Dermis blood vessel endothelial cell (primary cell): ENCODE measurements around the gene MED16. TPM values are rescaled to one million over a fixed set of nuclear protein-coding genes. Genes with fewer than 3 reads are reported as not detected.
"Not testable (repeated sequence)": the region's sequence is repeated elsewhere in the genome, so short reads cannot be mapped to it uniquely, and the experiment has no call there.

Experiments
- DNase-seq: peaks from one replicate; pipeline ENCODE4 v3.0.0; 2010
- total RNA-seq: library from RNA; depleted of rRNA; stranded (reverse); fragments of >200 nt; gene quantifications from 2 replicates; pipeline ENCODE4 v1.2.3, GENCODE V29; 2014

Gene MED16
- total RNA-seq, 1 donor from 2014 or later: 40.5 TPM

DNA sequence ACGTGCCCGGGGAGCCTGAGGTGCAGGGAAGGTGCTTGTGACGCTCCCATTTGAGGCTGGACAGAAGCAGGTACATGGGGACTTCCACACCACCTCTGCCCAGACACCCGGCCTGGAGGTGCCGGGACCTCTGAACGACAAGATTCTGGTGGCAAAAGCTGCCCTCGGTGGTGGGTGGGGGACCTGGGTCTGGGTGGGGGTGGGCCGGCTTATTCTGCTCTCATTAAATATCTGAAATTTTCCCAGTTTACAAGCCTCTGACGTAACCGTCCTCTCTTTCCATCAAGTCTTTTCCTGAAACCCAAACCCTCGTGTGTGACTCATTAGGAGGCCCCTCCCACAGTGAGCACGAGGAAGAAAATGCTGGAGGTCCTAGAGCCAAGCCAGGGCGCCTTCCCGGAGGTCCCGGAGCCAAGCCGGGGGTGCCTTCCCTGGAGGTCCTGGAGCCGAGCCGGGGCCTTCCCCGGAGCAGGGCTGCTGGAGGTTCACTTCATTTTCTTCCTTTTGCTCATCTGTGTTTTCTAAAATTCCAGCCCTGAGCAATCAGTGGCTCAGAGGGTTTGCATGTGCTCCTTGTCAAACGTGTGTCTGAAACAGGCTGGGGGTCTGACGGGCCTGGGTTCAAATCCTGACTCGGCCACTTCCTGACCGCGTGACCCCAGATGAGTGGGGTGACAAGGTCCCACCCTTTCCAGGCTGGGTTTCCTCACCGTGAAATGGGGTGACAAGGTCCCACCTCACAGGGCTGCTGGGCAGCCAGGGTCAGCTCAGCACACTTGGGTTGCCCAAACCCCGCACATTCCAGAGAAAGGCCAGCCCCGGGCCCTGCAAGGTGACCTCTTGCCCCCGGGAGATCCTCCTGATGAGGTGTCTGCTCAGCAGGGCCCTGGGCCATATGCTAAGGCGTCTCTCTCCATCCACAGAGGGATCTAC lies 23.5 kb downstream of the MED16 start:
- peak; percentile 90 for DNase-seq

DNA sequence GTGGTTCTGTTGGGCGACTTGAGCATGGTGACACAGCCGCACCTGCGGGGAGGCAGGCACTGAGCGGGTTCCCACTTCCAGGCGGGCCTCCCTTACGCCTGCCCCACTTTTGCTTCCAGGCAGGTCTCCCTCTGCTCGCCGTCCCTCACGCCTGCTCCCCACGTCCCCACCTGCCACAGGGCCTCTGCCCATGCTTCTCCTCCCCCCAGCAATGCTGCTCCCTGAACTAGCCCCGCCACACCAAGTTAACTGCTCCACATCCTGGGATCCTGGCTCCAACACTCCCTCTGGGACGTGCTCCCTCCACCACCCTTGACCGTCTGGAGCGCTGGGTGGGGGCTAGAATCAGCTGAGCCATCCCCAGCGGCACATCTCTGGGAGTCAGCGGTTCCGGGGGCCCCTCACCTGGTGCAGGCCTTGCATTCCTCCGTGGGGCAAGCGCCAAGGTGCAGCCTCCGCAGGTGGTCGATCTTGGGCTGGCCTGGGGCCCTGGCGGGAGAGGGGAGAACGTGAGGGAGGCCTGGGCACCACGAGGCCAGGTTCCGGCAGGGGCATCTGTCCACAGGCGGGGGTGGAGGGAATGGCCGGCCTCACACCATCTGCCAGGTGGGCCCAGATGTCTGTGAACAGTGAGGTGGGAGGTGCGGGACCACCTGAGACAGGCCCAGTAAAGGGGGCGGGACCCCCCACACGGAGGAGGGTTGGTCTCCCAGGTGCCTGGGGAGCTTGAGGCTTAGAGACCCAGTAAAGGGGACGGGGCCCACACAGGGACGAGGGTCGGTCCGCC lies 24.3 kb downstream of the MED16 start:
- DNase-seq: no peak

DNA sequence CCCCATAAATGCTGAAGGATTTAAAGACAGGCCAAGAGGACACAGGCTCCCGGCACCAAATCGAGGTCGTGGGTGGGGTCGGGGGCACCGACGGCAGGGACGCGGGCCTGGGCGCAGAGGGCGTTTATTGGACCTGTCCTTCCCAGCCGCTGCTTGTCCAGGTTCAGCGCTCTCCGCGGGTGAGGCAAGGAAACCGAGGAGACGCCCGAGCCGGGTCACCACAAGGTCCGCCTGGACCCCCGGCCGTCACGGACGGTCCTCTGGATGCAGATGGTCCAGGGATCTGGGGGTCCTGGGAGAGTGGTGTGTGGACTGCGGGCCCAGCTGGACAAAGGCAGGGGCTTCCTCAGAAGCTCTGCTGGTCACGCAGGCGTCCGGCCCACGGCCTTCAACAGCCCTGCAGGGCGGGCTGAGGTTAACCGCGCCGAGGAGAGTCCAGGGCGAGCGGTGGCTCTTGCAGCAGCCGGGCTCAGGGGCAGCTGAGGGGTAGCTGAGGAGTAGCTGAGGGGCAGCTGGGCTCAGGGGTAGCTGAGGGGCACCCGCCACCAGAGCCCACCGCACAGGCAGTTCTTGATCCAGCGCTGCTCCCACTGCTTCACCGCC lies 25.0 kb downstream of the MED16 start:
- no peak for DNase-seq

DNA sequence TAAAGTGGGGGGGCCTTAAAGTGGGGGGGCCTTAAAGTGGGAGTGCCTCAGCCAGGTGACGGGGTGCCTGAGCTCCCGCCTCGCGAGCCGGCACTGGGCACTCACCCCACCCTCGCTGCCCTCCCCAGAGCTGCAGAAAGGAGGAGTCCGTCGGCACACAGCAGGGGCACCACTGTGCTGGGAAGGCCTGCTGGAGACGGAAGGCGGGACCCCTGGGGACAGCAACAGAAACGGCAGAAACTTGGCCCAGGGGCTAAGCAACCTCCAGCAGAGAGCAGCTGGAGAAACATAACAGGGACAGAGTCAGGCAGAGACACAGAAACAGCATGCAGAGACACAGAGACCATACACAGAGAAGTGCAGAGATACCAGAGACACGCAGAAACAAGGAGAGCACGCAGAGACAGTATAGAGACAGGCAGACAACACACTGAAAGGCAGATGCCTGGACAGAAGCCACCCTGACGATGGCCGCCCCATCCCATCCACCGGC lies 25.6 kb downstream of the MED16 start:
- no peak for DNase-seq

DNA sequence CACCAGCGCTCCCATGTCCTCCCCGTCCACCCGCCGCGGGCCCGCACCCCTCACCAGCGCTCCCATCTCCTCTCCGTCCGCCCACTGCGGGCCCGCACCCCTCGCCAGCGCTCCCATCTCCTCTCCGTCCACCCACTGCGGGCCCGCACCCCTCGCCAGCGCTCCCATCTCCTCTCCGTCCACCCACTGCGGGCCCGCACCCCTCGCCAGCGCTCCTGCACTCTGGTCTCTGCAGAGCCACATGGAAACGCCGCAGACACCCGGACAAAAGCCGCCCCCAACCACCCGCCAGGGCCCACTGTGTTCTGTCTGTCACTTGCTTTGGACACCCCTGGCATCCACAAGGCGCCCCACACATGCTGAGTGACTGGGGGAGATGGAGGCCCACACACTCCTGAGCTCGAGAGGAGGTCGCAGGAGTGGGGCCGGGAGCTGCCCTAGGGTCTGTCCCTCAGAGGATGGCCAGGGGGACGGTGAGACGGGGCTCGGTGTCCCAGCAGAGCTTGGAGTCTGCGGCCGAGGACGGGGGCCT lies 26.2 kb downstream of the MED16 start:
- no peak for DNase-seq

DNA sequence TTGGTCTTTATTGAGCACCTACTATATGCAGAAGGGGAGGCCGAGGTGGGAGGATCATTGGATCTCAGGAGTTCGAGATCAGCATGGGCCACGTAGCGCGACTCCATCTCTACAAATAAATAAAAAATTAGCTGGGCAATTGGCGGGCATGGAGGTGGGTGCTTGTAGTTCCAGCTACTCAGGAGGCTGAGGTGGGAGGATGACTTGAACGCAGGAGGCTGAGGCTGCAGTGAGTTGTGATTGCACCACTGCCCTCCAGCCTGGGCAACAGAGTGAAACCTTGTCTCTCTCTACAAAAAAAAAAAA lies 29.7 kb downstream of the MED16 start:
- DNase-seq: no peak

DNA sequence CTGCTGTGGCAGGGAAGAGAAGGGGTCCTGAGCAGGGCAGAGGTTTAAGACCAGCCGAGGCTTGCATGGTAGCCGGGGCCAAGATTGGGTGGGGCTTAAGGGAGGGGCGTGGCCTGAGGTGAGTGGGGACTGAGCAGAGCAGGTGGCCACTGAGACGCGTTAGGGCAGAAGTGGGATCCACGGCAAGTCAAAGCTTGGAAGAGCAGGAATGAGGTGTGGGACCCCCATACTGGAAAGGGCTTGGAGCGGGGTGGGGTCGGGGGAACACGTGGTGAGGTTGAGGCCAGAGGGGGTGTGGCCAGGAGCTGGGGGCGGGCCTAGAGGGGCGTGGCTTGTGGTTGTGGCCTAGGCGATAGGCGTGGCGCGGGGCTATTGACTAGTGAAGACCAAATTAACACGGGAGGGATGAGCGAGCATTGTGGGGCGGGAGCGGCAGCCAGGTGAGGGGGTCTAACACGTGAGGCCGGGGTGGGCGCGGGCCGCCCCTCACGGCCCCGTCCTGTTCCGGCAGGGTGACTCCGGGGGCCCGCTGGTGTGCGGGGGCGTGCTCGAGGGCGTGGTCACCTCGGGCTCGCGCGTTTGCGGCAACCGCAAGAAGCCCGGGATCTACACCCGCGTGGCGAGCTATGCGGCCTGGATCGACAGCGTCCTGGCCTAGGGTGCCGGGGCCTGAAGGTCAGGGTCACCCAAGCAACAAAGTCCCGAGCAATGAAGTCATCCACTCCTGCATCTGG lies 30.2 kb downstream of the MED16 start:
- DNase-seq: peak; percentile 67

DNA sequence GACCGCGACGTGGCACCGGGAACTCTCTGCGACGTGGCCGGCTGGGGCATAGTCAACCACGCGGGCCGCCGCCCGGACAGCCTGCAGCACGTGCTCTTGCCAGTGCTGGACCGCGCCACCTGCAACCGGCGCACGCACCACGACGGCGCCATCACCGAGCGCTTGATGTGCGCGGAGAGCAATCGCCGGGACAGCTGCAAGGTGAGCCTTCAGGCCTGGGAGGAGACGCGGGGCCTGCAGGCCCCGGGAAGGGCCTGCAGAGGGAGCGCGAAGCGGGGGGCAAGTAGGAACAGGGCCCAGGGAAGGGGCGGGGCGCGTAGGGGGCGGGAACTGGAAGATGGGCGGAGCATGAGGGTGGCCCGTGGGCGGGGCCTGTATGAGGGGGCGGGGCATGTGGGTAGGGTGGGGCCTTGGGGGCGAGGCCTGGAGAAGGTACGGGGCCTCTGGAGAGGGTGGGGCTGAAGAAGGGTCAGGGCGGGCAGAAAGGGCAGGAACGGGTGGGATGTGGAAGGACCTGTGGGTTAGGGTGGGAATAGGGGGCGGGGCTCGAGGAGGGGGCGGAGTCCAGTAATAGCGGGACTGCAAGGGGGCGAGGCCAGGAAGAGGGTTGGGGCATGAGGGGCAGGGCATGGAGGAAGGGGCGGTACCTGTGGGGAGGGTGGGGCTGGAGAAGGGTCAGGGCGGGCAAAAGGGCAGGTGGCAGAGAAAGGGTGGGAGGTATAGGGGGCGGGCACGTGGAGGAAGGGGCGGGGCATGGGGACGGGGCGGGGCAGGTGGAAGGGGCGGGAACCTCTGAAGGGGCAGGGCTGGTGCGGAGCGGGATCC lies 31.0 kb downstream of the MED16 start:
- peak; percentile 54 for DNase-seq

DNA sequence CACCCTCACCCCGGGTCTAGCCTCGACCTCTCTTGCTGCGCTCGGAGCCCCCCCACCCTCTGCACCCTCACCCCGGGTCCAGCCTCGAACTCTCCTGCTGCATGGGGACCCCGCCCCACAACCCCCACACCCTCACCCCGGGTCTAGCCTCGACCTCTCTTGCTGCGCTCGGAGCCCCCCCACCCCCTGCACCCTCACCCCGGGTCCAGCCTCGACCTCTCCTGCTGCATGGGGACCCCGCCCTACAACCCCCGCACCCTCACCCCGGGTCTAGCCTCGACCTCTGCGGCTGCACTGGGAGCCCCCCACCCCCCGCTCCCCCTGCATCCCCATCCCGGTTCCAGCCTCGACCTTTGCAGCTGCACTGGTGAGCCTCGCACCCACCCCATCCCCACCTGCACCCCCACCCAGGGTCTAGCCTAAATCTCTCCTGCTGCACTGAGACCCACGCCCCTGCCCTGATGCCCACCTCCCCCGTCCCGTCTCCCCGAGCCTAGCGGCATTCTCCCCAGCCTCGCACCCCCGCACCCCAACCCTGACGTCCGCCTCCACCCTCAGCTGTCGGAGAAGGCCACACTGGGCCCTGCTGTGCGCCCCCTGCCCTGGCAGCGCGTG lies 31.7 kb downstream of the MED16 start:
- no peak for DNase-seq

DNA sequence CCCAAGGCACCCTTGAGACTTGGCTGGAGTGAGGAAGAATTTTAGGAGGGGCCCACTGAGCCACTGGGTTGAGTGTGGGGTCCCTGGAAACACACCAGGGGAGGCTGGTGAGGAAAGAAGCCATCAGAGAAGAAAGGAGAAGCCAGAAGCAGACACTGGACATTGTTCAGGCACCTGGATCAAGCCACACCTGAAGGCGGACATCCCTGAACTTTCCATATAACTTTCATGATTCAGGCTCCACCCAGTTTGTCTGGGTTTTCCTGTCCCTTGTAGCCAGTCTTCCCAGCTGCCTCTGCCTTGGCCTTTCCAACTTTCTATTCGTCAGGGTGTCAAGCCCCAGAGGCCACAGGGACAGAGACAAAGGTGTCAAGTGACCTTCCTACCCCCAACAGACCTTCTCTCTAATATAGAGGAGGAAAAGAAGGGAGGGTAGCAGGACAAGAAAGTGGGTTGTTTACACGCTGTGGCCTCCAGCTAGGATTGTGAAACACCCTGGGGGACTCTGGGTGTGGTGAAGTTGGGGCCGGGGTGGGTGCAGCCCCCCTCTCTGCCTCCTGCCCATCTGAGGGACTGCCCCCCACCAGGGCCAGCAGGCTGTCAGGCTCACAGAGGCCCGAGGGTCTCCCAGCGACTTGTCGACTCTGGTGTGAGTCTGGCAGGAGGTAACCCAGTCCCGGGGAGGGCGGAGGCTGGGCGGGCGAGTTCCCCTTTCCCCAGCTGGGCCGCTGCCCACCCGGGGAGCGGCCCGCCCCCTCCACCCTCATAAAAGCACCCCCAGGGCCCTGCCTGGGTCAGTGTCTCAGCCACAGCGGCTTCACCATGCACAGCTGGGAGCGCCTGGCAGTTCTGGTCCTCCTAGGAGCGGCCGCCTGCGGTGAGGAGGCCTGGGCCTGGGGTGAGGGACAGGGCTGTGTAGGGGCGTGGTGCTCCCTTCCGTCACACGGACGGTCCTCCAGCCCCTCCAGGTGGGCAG lies 33.8 kb downstream of the MED16 start, which contains the start of gene CFD:
TSS of gene CFD (plus strand) at position 797 of the 976 bp plus-strand sequence. CDS start at position 823, 26 bp downstream.
- no peak for DNase-seq

DNA sequence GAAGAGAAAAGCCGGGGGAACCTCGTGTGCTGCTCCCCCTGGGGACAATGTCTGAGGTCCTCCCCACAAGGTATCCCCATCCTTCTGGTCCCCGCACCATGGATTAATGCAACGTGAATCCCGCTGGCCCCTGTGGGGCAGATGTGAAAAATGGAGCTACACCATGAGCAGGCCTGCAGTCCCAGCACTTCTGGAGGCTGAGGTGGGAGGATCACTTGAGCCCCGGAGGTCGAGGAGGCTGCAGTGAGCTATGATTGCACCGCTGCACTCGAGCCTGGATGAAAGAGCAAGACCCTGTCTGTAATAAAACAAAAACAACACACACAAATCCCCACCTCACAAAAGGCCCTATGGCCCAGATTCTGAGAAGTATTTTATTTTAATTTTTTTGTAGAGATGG lies 34.7 kb downstream of the MED16 start:
- no peak for DNase-seq

DNA sequence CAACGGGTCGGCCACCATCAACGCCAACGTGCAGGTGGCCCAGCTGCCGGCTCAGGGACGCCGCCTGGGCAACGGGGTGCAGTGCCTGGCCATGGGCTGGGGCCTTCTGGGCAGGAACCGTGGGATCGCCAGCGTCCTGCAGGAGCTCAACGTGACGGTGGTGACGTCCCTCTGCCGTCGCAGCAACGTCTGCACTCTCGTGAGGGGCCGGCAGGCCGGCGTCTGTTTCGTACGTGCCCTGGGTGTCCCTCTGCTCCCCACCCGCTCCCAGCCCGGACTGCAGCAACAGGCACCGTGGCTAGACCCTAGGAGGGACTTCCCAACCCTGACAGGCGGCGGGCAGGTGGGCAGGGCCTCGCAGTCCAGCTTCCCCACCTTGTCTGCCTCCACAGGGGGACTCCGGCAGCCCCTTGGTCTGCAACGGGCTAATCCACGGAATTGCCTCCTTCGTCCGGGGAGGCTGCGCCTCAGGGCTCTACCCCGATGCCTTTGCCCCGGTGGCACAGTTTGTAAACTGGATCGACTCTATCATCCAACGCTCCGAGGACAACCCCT lies 37.3 kb downstream of the MED16 start:
- no peak for DNase-seq

DNA sequence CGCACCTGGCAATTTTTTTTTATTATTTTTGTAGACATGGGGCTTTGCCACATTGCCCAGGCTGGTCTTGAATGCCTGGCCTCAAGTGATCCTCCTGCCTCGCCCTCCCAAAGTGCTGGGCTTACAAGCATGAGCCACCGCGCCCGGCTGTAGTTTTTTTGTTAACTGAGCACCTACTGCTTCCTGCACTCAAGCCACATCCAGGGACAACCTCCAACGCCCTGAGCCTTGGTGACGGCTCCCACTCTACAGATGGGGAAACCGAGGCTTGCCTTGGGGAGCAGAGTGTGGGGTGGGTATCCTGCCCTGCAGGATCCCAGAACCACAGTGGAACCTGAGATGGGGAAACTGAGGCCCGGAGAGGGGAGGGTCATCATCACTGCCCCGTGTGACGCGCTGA lies 37.8 kb downstream of the MED16 start:
- DNase-seq: no peak

DNA sequence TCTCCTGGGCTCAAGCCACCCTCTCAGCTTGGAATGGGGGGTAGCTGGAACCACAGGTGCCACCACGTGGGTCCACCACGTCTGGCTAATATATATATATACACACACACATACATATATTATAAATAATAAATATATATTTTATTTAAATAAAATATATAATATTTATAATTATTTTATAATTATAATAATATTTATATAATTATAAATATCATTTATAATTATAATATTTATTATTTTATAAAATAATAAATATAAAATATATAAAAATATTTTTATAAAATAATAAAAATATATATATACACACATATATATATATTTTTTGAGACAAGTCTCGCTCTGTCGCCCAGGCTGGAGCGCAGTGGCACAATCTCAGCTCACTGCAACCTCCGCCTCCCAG lies 38.4 kb downstream of the MED16 start:
- no peak for DNase-seq

DNA sequence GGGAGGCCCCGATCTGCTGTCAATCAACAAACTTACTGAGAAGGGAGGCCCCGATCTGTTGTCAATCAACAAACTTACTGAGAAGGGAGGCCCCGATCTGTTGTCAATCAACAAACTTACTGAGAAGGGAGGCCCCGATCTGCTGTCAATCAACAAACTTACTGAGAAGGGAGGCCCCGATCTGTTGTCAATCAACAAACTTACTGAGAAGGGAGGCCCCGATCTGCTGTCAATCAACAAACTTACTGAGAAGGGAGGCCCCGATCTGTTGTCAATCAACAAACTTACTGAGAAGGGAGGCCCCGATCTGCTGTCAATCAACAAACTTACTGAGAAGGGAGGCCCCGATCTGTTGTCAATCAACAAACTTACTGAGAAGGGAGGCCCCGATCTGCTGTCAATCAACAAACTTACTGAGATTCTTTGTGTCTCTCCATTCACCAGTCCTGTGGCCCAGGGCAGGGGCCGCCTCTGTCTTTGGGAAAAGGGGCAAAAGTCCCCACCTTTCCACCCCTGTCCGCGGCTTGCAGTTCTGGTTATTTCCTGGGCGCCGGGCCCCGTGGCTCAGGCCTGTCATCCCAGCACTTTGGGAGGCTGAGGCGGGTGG lies 39.3 kb downstream of the MED16 start:
- DNase-seq: not testable (repeated sequence)

DNA sequence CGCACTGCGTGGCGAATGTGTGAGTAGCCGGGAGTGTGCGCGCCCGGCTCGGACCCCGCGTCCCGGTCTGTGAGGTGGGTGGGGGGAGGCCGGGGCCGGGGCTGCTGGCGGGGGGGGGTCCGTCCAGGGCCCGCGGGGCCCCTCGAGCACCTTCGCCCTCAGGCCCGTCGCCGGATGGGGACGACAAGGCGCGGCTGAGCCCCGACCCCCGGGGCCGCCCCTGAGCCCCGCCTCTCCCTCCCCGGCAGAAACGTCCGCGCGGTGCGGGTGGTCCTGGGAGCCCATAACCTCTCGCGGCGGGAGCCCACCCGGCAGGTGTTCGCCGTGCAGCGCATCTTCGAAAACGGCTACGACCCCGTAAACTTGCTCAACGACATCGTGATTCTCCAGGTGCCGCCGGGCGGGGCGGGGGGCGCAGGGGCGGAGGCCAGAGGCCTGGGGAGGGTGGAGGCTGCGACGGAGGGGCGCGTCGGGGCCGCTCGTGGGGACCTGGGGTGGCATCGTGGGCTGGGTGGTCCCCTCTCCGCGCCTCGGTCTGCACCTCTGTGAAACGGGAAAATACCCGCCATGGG lies 39.9 kb downstream of the MED16 start:
- DNase-seq: no peak

DNA sequence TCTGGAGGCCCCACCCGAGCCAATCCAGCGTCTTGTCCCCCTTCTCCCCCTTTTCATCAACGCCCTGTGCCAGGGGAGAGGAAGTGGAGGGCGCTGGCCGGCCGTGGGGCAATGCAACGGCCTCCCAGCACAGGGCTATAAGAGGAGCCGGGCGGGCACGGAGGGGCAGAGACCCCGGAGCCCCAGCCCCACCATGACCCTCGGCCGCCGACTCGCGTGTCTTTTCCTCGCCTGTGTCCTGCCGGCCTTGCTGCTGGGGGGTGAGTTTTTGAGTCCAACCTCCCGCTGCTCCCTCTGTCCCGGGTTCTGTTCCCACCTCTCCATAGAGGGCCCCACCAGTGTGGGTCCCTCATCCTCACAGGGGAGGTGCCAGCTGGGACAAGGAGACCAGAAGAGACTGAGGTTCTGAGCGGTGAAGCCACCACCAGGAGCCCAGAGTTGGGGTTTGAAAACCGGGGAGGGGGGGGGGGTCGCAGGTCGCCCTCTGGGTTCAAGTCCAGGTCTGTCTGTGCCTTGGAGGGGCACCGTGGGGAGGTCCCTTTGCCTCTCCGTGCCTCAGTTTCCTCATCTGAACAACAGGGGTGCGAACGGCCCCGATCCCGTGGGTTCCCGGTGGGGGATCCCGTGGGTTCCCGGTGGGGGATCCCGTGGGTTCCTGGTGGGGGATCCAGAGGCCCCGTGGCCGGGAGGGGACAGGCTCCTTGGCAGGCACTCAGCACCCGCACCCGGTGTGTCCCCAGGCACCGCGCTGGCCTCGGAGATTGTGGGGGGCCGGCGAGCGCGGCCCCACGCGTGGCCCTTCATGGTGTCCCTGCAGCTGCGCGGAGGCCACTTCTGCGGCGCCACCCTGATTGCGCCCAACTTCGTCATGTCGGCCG lies 40.6 kb downstream of the MED16 start, which contains the start of gene ELANE:
TSS of gene ELANE (plus strand) at position 168 of the 878 bp plus-strand sequence. CDS start at position 194, 26 bp downstream.
- DNase-seq: no peak
